A549 (cell line): ENCODE results near the gene PACS1.

ENCODE experiments used
- EHMT2 ChIP-seq: fragments of 200-600 bp; sonication (generic); IDR thresholded peaks from 2 replicates; pipeline ENCODE4 v1.6.1; 2016; ENCODE audit warnings: antibody characterized with exemption, low read depth, mild to moderate bottlenecking, moderate library complexity
- ESRRA ChIP-seq: fragments of 150-350 bp; IDR thresholded peaks from 2 replicates; pipeline ENCODE4 v1.6.1; 2014; ENCODE audit warnings: mild to moderate bottlenecking, low read length, borderline replicate concordance
- MAFK ChIP-seq: fragments of 450-650 bp; IDR thresholded peaks from 2 replicates; pipeline ENCODE4 v1.6.1; 2014; ENCODE audit not compliant: partially characterized antibody
- RARB ChIP-seq: fragments of 250-450 bp; sonication (Bioruptor Pico); IDR thresholded peaks from 2 replicates; pipeline ENCODE4 v1.8.0; 2021; ENCODE audit warnings: mild to moderate bottlenecking, moderate library complexity
- REST ChIP-seq: fragments of 200-600 bp; sonication (generic); IDR thresholded peaks from 2 replicates; pipeline ENCODE4 v1.6.1; 2016; ENCODE audit warnings: antibody characterized with exemption, mild to moderate bottlenecking, moderate library complexity
- RFX5 ChIP-seq: fragments of 450-650 bp; IDR thresholded peaks from 2 replicates; pipeline ENCODE4 v1.7.1; 2014; ENCODE audit warnings: antibody characterized with exemption, mild to moderate bottlenecking, moderate library complexity
- ZSCAN20 ChIP-seq: fragments of 250-450 bp; sonication (Bioruptor Pico); IDR thresholded peaks from 2 replicates; pipeline ENCODE4 v1.8.0; 2022; ENCODE audit warnings: mild to moderate bottlenecking, moderate library complexity
- TF ChIP-seq, protein P1 (sequence below): fragments of >200 bp; sonication (Bioruptor Twin); formaldehyde crosslinking; IDR thresholded peaks from 3 replicates; pipeline ENCODE4 v1.5.1; 2016

GRCh38 chr11:66090288-66090687 is 20.2 kb downstream of the PACS1 start:
- TF ChIP-seq, protein P1, sequence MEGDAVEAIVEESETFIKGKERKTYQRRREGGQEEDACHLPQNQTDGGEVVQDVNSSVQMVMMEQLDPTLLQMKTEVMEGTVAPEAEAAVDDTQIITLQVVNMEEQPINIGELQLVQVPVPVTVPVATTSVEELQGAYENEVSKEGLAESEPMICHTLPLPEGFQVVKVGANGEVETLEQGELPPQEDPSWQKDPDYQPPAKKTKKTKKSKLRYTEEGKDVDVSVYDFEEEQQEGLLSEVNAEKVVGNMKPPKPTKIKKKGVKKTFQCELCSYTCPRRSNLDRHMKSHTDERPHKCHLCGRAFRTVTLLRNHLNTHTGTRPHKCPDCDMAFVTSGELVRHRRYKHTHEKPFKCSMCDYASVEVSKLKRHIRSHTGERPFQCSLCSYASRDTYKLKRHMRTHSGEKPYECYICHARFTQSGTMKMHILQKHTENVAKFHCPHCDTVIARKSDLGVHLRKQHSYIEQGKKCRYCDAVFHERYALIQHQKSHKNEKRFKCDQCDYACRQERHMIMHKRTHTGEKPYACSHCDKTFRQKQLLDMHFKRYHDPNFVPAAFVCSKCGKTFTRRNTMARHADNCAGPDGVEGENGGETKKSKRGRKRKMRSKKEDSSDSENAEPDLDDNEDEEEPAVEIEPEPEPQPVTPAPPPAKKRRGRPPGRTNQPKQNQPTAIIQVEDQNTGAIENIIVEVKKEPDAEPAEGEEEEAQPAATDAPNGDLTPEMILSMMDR: no peak
- TF ChIP-seq ESRRA (no peak), RARB (CRISPR knock-in tag) (no peak), REST (no peak), MAFK (no peak), ZSCAN20 (CRISPR knock-in tag) (no peak), EHMT2 (no peak), RFX5 (no peak)
